Left ventricle myocardium inferior (tissue), 1 donor: ENCODE data around the gene RSAD2. TPM values are rescaled to one million over a fixed set of nuclear protein-coding genes. Genes with fewer than 3 reads are reported as not detected.
A peak's percentile ranks its signal among the peaks of the same experiment; 100 is the strongest.

Experiments
- DNase-seq: peaks from one replicate; pipeline ENCODE4 v3.0.0-alpha.2; 2020
- H3K27ac ChIP-seq: fragments of 200-600 bp; replicated peaks from 2 replicates; pipeline ENCODE4 v1.8.0; 2021
- H3K27me3 ChIP-seq: fragments of 200-600 bp; 2 replicates; pipeline ENCODE4 v1.8.0; 2021; ENCODE audit warnings: low read depth
- H3K36me3 ChIP-seq: fragments of 200-600 bp; 2 replicates; pipeline ENCODE4 v1.8.0; 2021
- H3K4me1 ChIP-seq: fragments of 200-600 bp; 2 replicates; pipeline ENCODE4 v1.8.0; 2021
- H3K4me3 ChIP-seq: fragments of 200-600 bp; 2 replicates; pipeline ENCODE4 v1.8.0; 2021; ENCODE audit warnings: mild to moderate bottlenecking, moderate library complexity
- H3K9me3 ChIP-seq: fragments of 200-600 bp; replicated peaks from 2 replicates; pipeline ENCODE4 v1.8.0; 2021
- intact Hi-C: fragments of 100-400 bp; cut with micrococcal nuclease; formaldehyde crosslinking; loops from one replicate; pipeline ENCODE4 v1.11.0; 2022
- total RNA-seq: library from RNA; stranded (reverse); fragmentation: NEBNext Ultra II Directional; extraction: Animal tissue kit (Norgen Biotek cat#: 25700); gene quantifications from one replicate; pipeline ENCODE4 v1.2.1, GENCODE V29; 2021
- TF ChIP-seq, protein P1 (sequence below): fragments of 200-600 bp; IDR thresholded peaks from 2 replicates; pipeline ENCODE4 v1.8.0; 2021; ENCODE audit warnings: antibody characterized with exemption, mild to moderate bottlenecking, borderline replicate concordance
- donor health status: DM: no; HTN: yes; CAD: no; lungs with severe emphysema.

RSAD2 gene
- total RNA-seq, 1 donor from 2014 or later = 2.4 TPM

DNA sequence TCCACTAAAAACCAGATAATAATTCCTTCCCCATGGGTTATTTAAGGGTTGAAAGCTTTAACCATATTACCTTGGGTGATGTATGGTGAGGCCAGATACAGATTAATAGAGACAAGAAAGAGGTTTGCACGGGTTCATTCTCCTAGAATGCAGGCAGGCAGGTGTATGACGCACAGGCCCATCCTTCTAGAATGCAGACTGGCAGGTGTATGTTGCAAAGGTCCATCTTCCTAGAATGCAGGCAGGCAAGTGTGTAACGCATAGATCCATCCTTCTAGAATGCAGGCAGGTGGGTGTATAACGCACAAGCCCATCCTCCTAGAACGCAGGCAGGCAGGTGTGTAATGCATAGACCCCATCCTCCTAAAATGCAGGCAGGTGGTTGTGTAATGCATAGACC, 3.9 kb downstream of the RSAD2 start:
- TF ChIP-seq, protein P1, sequence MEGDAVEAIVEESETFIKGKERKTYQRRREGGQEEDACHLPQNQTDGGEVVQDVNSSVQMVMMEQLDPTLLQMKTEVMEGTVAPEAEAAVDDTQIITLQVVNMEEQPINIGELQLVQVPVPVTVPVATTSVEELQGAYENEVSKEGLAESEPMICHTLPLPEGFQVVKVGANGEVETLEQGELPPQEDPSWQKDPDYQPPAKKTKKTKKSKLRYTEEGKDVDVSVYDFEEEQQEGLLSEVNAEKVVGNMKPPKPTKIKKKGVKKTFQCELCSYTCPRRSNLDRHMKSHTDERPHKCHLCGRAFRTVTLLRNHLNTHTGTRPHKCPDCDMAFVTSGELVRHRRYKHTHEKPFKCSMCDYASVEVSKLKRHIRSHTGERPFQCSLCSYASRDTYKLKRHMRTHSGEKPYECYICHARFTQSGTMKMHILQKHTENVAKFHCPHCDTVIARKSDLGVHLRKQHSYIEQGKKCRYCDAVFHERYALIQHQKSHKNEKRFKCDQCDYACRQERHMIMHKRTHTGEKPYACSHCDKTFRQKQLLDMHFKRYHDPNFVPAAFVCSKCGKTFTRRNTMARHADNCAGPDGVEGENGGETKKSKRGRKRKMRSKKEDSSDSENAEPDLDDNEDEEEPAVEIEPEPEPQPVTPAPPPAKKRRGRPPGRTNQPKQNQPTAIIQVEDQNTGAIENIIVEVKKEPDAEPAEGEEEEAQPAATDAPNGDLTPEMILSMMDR = no peak
- Histone ChIP-seq H3K36me3 (no peaks in the 10 kb centered on the region), H3K4me1 (peaks cover 58% of the 10 kb centered on the region), H3K27ac (peak overlapping the region; percentile 81), H3K27me3 (no peaks in the 10 kb centered on the region), H3K9me3 (no peaks in the 10 kb centered on the region), H3K4me3 (no peak overlapping the region)
- intact Hi-C loops = no loop called here
- DNase-seq = no peak

DNA sequence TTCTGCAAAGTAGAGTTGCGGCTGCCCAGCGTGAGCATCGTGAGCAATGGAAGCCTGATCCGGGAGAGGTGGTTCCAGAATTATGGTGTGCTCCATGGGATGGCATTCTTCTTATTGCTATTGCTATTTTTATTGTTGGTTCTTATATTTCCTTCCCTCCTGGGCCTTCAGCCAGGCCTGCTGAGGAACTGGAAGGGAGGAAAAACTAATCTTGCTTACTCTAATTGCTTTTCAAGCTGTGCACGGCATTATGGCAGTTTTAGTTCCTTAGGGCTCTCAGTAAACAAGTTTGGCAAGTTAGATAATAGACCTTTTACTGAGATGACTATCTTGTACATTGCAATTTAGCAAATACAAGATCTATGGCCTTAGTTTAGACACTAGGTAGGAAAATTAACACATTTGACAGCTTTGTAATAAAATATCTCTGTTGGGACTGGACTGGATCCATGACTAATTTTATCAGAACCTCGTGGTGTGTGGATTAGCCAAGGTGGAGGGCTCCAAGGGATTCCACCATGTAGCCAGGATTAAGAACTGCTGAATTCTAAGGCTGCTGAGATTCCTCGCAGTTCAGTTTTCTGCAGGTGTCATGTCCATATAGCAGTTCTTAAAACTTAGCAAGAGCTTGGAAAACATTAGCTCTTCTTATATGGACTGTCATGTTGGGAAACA, 6.0 kb downstream of the RSAD2 start:
- intact Hi-C loops = no loop called here
- peaks cover 41% of the 10 kb centered on the region for H3K4me1 ChIP-seq
- TF ChIP-seq, protein P1 = no peak
- no peaks in the 10 kb centered on the region for H3K27me3 ChIP-seq
- no peaks in the 10 kb centered on the region for H3K9me3 ChIP-seq
- DNase-seq = no peak
- H3K4me3 ChIP-seq = no peak overlapping the region
- peak overlapping the region; percentile 62 for H3K27ac ChIP-seq
- H3K36me3 ChIP-seq = no peaks in the 10 kb centered on the region

DNA sequence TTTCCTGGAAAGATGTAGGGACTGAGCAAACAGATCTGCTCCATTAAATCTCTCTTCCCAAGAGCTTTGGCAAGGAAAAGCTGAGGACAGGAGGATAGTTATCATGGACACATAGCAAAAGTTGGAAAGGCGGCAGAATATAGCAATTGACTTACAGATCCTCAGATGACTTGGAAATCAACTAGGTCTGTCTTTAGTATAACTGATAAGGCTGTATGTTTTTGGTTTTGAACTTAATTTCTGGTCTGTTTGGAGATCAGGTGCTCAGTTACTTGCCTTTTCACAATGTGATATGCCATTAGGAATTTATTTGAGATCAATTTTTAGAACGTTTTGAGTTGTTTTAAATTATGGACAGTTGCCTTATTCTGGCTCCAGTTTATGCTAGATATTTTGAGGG, 8.0 kb downstream of the RSAD2 start:
- Histone ChIP-seq H3K9me3 (no peaks in the 10 kb centered on the region), H3K27me3 (no peaks in the 10 kb centered on the region), H3K4me3 (no peak overlapping the region), H3K36me3 (no peaks in the 10 kb centered on the region), H3K27ac (no peak overlapping the region), H3K4me1 (peaks cover 38% of the 10 kb centered on the region)
- intact Hi-C loops = no loop called here
- DNase-seq = no peak
- TF ChIP-seq, protein P1 = no peak

DNA sequence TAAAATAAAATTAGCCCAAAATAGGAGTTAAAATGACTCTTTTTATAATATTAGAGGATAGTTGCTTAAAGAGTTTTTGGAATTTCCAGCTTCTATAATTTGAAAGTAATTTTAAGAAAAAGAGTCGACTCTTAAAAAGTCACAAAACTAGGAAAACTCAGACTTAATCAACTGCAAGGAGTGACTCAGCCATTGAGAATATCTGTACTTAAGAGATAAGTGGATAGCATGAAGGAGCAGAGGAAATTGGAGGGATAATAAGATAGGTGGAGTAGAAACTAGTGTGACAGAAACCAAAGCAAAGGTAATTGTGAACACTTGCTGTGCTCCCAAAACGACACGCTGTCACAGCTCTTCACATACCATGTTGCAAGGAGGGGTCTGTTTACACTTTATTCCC, 8.4 kb downstream of the RSAD2 start:
- Histone ChIP-seq H3K9me3 (no peaks in the 10 kb centered on the region), H3K27me3 (no peaks in the 10 kb centered on the region), H3K27ac (no peak overlapping the region), H3K4me3 (no peak overlapping the region), H3K36me3 (no peaks in the 10 kb centered on the region), H3K4me1 (peaks cover 36% of the 10 kb centered on the region)
- TF ChIP-seq, protein P1 = no peak
- intact Hi-C loops = no loop called here
- no peak for DNase-seq

DNA sequence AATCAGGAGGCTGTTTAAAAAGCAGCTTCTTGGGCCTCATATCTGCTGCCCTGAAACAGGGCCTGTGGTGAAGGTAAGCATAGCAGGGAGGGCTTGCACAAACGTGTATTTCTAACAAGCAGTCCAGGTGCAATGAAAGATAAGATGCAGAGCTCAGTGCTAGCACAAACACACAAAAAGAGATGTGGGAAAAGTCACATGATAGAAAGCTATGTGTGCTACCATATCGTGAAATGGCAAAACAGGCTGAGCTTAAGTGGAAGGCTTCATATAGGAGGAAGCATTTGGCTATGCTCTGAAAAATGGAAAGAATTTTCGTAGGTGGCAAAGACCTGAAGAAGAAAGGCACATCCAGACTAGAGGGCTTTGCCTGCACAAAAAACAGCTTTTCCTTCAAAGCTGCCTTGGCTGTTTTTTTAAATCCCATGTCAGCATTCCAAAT, 10.2 kb downstream of the RSAD2 start:
- Histone ChIP-seq H3K36me3 (no peaks in the 10 kb centered on the region), H3K27ac (no peak overlapping the region), H3K4me1 (peaks cover 17% of the 10 kb centered on the region), H3K27me3 (no peaks in the 10 kb centered on the region), H3K4me3 (no peak overlapping the region), H3K9me3 (no peaks in the 10 kb centered on the region)
- no peak for DNase-seq
- intact Hi-C loops = no loop called here
- TF ChIP-seq, protein P1 = no peak
